ENCODE results near the gene LCAT. TPM values are rescaled to one million over a fixed set of nuclear protein-coding genes. Genes with fewer than 3 reads are reported as not detected.

Gene LCAT
- total RNA-seq, 2 donors from 2014 or later, result 6.9 to 17.4 TPM

GRCh38 chr16:67962135-67962534 lies 18.2 kb upstream of the LCAT start:
- Histone ChIP-seq H3K36me3 (peaks cover 0 to 19% of the 10 kb centered on the region in 2 donors), H3K27me3 (replicated peaks; ENCODE audit: insufficient read depth) (no peaks in the 10 kb centered on the region), H3K27ac (peak overlapping the region in 1 of 2 donors; percentile 6), H3K4me1 (replicated peaks) (peaks cover 10% of the 10 kb centered on the region), H3K4me3 (no peak overlapping the region), H3K9me3 (no peaks in the 10 kb centered on the region)
- DNase-seq (ENCODE audit: low spot score), result no peak
- intact Hi-C loops (cut with DNase I), result no loop called here
- no peak for TF ChIP-seq POLR2AphosphoS5 (IDR thresholded peaks at IDR 0.05)
- no peak for TF ChIP-seq POLR2A (IDR thresholded peaks at IDR 0.05)
- TF ChIP-seq CTCF (IDR thresholded peaks at IDR 0.05), result no peak
- 95% methylated on average over 8 of the region's 8 CpGs for WGBS

- WGBS, result 43% methylated on average over 12 of the region's 13 CpGs
- DNase-seq (ENCODE audit: low spot score), result peak; percentile 97
- Histone ChIP-seq H3K36me3 (peaks cover 0 to 19% of the 10 kb centered on the region in 2 donors), H3K27ac (peak overlapping the region in 1 of 2 donors; percentile 62), H3K27me3 (replicated peaks; ENCODE audit: insufficient read depth) (no peaks in the 10 kb centered on the region), H3K9me3 (no peaks in the 10 kb centered on the region), H3K4me1 (replicated peaks) (peaks cover 5% of the 10 kb centered on the region), H3K4me3 (no peak overlapping the region)
- intact Hi-C loops (cut with DNase I), result no loop called here
- TF ChIP-seq POLR2AphosphoS5 (IDR thresholded peaks at IDR 0.05) (peak; percentile 91), CTCF (IDR thresholded peaks at IDR 0.05) (no peak), POLR2A (IDR thresholded peaks at IDR 0.05) (no peak)
Measured at GRCh38 chr16:67961551-67961957, 17.6 kb upstream of the LCAT start.

GRCh38 chr16:67959536-67960329 lies 15.8 kb upstream of the LCAT start:
- Histone ChIP-seq H3K4me1 (replicated peaks) (peaks cover 5% of the 10 kb centered on the region), H3K9me3 (no peaks in the 10 kb centered on the region), H3K36me3 (peaks cover 0 to 19% of the 10 kb centered on the region in 2 donors), H3K4me3 (no peak overlapping the region), H3K27me3 (replicated peaks; ENCODE audit: insufficient read depth) (no peaks in the 10 kb centered on the region), H3K27ac (peak overlapping the region; percentile 23 to 62)
- TF ChIP-seq POLR2A (IDR thresholded peaks at IDR 0.05), result no peak
- peak; percentile 35 for TF ChIP-seq POLR2AphosphoS5 (IDR thresholded peaks at IDR 0.05)
- intact Hi-C loops (cut with DNase I), result no loop called here
- WGBS, result 65% methylated on average over 11 of the region's 11 CpGs
- no peak for DNase-seq (ENCODE audit: low spot score)

- peaks cover 0 to 19% of the 10 kb centered on the region in 2 donors for H3K36me3 ChIP-seq
- H3K27me3 ChIP-seq (replicated peaks; ENCODE audit: insufficient read depth), result no peaks in the 10 kb centered on the region
- no peak for TF ChIP-seq POLR2AphosphoS5 (IDR thresholded peaks at IDR 0.05)
- no peak for TF ChIP-seq POLR2A (IDR thresholded peaks at IDR 0.05)
- no peak for TF ChIP-seq CTCF (IDR thresholded peaks at IDR 0.05)
- intact Hi-C loops (cut with DNase I), result no loop called here
- no peaks in the 10 kb centered on the region for H3K9me3 ChIP-seq
- DNase-seq (ENCODE audit: low spot score), result no peak
- H3K27ac ChIP-seq, result no peak overlapping the region
- WGBS, result 98% methylated on average over 9 of the region's 9 CpGs
- H3K4me1 ChIP-seq (replicated peaks), result peaks cover 10% of the 10 kb centered on the region
- no peak overlapping the region for H3K4me3 ChIP-seq
Measured at GRCh38 chr16:67957622-67958021, 13.7 kb upstream of the LCAT start.

GRCh38 chr16:67954421-67955196 lies 10.7 kb upstream of the LCAT start:
- Histone ChIP-seq H3K4me1 (replicated peaks) (peaks cover 5% of the 10 kb centered on the region), H3K27ac (peak overlapping the region in 1 of 2 donors; percentile 55), H3K36me3 (peaks cover 9% of the 10 kb centered on the region in 2 donors), H3K27me3 (replicated peaks; ENCODE audit: insufficient read depth) (no peaks in the 10 kb centered on the region), H3K4me3 (no peak overlapping the region), H3K9me3 (no peaks in the 10 kb centered on the region)
- intact Hi-C loops (cut with DNase I), result no loop called here
- TF ChIP-seq POLR2AphosphoS5 (IDR thresholded peaks at IDR 0.05) (no peak), CTCF (IDR thresholded peaks at IDR 0.05) (no peak), POLR2A (IDR thresholded peaks at IDR 0.05) (no peak)
- WGBS, result 70% methylated on average over 10 of the region's 10 CpGs
- DNase-seq (ENCODE audit: low spot score), result no peak

All from prostate gland (tissue), 2 donors.